ENCODE data around the gene CCDC9B. TPM values are rescaled to one million over a fixed set of nuclear protein-coding genes. Genes with fewer than 3 reads are reported as not detected.
A peak's percentile ranks its signal among the peaks of the same experiment; 100 is the strongest.

Gene CCDC9B
- total and polyA plus RNA-seq, 2 experiments from 2014 or later, result 8.2 to 14.6 TPM

GRCh38 chr15:40285151-40285550, 55.6 kb downstream of the CCDC9B start:
- no peak overlapping the region for H3K4me3 ChIP-seq
- H3K27ac ChIP-seq, result peak overlapping the region; percentile 90
- TF ChIP-seq CTCF (IDR thresholded peaks at IDR 0.05; ENCODE audit: low read depth, low read length), result no peak
- H3K36me3 ChIP-seq, result no peaks in the 10 kb centered on the region
- H3K4me1 ChIP-seq (ENCODE audit: low read depth), result peaks cover 35% of the 10 kb centered on the region
- H3K27me3 ChIP-seq, result peaks cover 39% of the 10 kb centered on the region
- peak; percentile 18 to 61 for DNase-seq (ENCODE audit: low read depth in 1 of 2, low spot score in 1 of 2)
- no peaks in the 10 kb centered on the region for H3K9me3 ChIP-seq (ENCODE audit: low read depth)

GRCh38 chr15:40283615-40284300, 57.0 kb downstream of the CCDC9B start:
- Histone ChIP-seq H3K4me1 (ENCODE audit: low read depth) (peaks cover 46% of the 10 kb centered on the region), H3K36me3 (no peaks in the 10 kb centered on the region), H3K9me3 (ENCODE audit: low read depth) (no peaks in the 10 kb centered on the region), H3K27me3 (peaks cover 38% of the 10 kb centered on the region), H3K4me3 (peak overlapping the region; percentile 34), H3K27ac (no peak overlapping the region)
- no peak for TF ChIP-seq CTCF (IDR thresholded peaks at IDR 0.05; ENCODE audit: low read depth, low read length)
- DNase-seq (ENCODE audit: low read depth in 1 of 2, low spot score in 1 of 2), result no peak

- peaks cover 51% of the 10 kb centered on the region for H3K4me1 ChIP-seq (ENCODE audit: low read depth)
- H3K36me3 ChIP-seq, result no peaks in the 10 kb centered on the region
- no peaks in the 10 kb centered on the region for H3K9me3 ChIP-seq (ENCODE audit: low read depth)
- peak in 1 of 2 donors; percentile 53 for DNase-seq (ENCODE audit: low read depth in 1 of 2, low spot score in 1 of 2)
- H3K27me3 ChIP-seq, result peaks cover 38% of the 10 kb centered on the region
- H3K4me3 ChIP-seq, result peak within 1 kb of the TSS; percentile 34
- TF ChIP-seq CTCF (IDR thresholded peaks at IDR 0.05; ENCODE audit: low read depth, low read length), result no peak
- no peak within 1 kb of the TSS for H3K27ac ChIP-seq
Observed at GRCh38 chr15:40282869-40283614, 57.7 kb downstream of the CCDC9B start, which contains the start of gene ANKRD63. Gene ANKRD63 (minus strand): TSS chr15:40283064. CDS start chr15:40282586, 478 bp downstream.

- peaks cover 38% of the 10 kb centered on the region for H3K27me3 ChIP-seq
- H3K27ac ChIP-seq, result no peak overlapping the region
- H3K36me3 ChIP-seq, result no peaks in the 10 kb centered on the region
- H3K9me3 ChIP-seq (ENCODE audit: low read depth), result no peaks in the 10 kb centered on the region
- TF ChIP-seq CTCF (IDR thresholded peaks at IDR 0.05; ENCODE audit: low read depth, low read length), result peak; percentile 37
- peaks cover 51% of the 10 kb centered on the region for H3K4me1 ChIP-seq (ENCODE audit: low read depth)
- H3K4me3 ChIP-seq, result peak overlapping the region; percentile 34
- peak; percentile 15 to 60 for DNase-seq (ENCODE audit: low read depth in 1 of 2, low spot score in 1 of 2)
Observed at GRCh38 chr15:40282147-40282868, 58.4 kb downstream of the CCDC9B start.

- TF ChIP-seq CTCF (IDR thresholded peaks at IDR 0.05; ENCODE audit: low read depth, low read length), result no peak
- Histone ChIP-seq H3K4me3 (peak overlapping the region; percentile 34), H3K9me3 (ENCODE audit: low read depth) (no peaks in the 10 kb centered on the region), H3K27ac (no peak overlapping the region), H3K4me1 (ENCODE audit: low read depth) (peaks cover 51% of the 10 kb centered on the region), H3K36me3 (no peaks in the 10 kb centered on the region), H3K27me3 (peaks cover 38% of the 10 kb centered on the region)
- DNase-seq (ENCODE audit: low read depth in 1 of 2, low spot score in 1 of 2), result no peak
Observed at GRCh38 chr15:40281801-40282146, 59.0 kb downstream of the CCDC9B start.

Other genes with a start within 250 kb of the CCDC9B start
- gene BMF, start 232.1 kb downstream of the CCDC9B start, total RNA-seq, result 29.8 and 56.1 TPM in 2 replicates
- gene BMF, start 232.1 kb downstream of the CCDC9B start, polyA plus RNA-seq, result 8.1 and 26.0 TPM in 2 replicates
- gene BUB1B, start 179.9 kb downstream of the CCDC9B start, total RNA-seq, result 20.6 and 157 TPM in 2 replicates
- gene BUB1B, start 179.9 kb downstream of the CCDC9B start, polyA plus RNA-seq, result 10.1 and 41.0 TPM in 2 replicates
- gene PAK6, start 101.9 kb downstream of the CCDC9B start, total RNA-seq, result 9.7 and 18.7 TPM in 2 replicates
- 4.2 and 8.3 TPM in 2 replicates for gene PAK6, start 101.9 kb downstream of the CCDC9B start, polyA plus RNA-seq
- gene ANKRD63, start 57.9 kb downstream of the CCDC9B start, total RNA-seq, result 24.4 and 104 TPM in 2 replicates
- 13.7 and 45.7 TPM in 2 replicates for gene ANKRD63, start 57.9 kb downstream of the CCDC9B start, polyA plus RNA-seq
- gene PLCB2, start 33.0 kb downstream of the CCDC9B start, total RNA-seq, result 16.9 and 41.2 TPM in 2 replicates
- gene PLCB2, start 33.0 kb downstream of the CCDC9B start, polyA plus RNA-seq, result 28.3 and 45.9 TPM in 2 replicates
- 133 and 217 TPM in 2 replicates for gene INAFM2, start 17.2 kb downstream of the CCDC9B start, total RNA-seq
- gene INAFM2, start 17.2 kb downstream of the CCDC9B start, polyA plus RNA-seq, result 186 and 330 TPM in 2 replicates
- gene PHGR1, start 10.1 kb upstream of the CCDC9B start, total RNA-seq, result not detected in 2 replicates
- gene PHGR1, start 10.1 kb upstream of the CCDC9B start, polyA plus RNA-seq, result not detected in 2 replicates
- gene DISP2, start 17.3 kb upstream of the CCDC9B start, total RNA-seq, result 0.15 and 0.21 TPM in 2 replicates
- gene DISP2, start 17.3 kb upstream of the CCDC9B start, polyA plus RNA-seq, result 0.05 TPM in 1 of 2 replicates, not detected in the other
- 25.6 and 84.3 TPM in 2 replicates for gene KNSTRN, start 41.8 kb upstream of the CCDC9B start, total RNA-seq
- 23.0 and 76.5 TPM in 2 replicates for gene KNSTRN, start 41.8 kb upstream of the CCDC9B start, polyA plus RNA-seq
- 75.2 and 96.1 TPM in 2 replicates for gene IVD, start 64.9 kb upstream of the CCDC9B start, total RNA-seq
- 114 and 130 TPM in 2 replicates for gene IVD, start 64.9 kb upstream of the CCDC9B start, polyA plus RNA-seq
- 22.9 and 29.3 TPM in 2 replicates for gene BAHD1, start 100.0 kb upstream of the CCDC9B start, total RNA-seq
- gene BAHD1, start 100.0 kb upstream of the CCDC9B start, polyA plus RNA-seq, result 14.9 and 15.7 TPM in 2 replicates
- 18.3 and 24.4 TPM in 2 replicates for gene CHST14, start 130.0 kb upstream of the CCDC9B start, total RNA-seq
- 22.1 and 26.0 TPM in 2 replicates for gene CHST14, start 130.0 kb upstream of the CCDC9B start, polyA plus RNA-seq
- gene CCDC32, start 224.1 kb upstream of the CCDC9B start, total RNA-seq, result 16.7 and 20.2 TPM in 2 replicates
- gene CCDC32, start 224.1 kb upstream of the CCDC9B start, polyA plus RNA-seq, result 22.6 and 26.2 TPM in 2 replicates
- 20.3 and 22.7 TPM in 2 replicates for gene RPUSD2, start 228.4 kb upstream of the CCDC9B start, total RNA-seq
- gene RPUSD2, start 228.4 kb upstream of the CCDC9B start, polyA plus RNA-seq, result 19.7 and 20.3 TPM in 2 replicates

All from cardiac muscle cell (in vitro differentiated cells and primary cell).